NCI-H1436 (cell line): ENCODE measurements around the gene PLOD3.

Source experiments
- DNase-seq: peaks from one replicate; lab custom pipeline; 2025; lab: John Stamatoyannopoulos, UW

Gene PLOD3

GRCh38 chr7:101164071-101164840 lies 53.1 kb downstream of the PLOD3 start:
- no peak for DNase-seq

GRCh38 chr7:101163279-101164070 lies 53.9 kb downstream of the PLOD3 start:
- peak; percentile 45 for DNase-seq

DNA sequence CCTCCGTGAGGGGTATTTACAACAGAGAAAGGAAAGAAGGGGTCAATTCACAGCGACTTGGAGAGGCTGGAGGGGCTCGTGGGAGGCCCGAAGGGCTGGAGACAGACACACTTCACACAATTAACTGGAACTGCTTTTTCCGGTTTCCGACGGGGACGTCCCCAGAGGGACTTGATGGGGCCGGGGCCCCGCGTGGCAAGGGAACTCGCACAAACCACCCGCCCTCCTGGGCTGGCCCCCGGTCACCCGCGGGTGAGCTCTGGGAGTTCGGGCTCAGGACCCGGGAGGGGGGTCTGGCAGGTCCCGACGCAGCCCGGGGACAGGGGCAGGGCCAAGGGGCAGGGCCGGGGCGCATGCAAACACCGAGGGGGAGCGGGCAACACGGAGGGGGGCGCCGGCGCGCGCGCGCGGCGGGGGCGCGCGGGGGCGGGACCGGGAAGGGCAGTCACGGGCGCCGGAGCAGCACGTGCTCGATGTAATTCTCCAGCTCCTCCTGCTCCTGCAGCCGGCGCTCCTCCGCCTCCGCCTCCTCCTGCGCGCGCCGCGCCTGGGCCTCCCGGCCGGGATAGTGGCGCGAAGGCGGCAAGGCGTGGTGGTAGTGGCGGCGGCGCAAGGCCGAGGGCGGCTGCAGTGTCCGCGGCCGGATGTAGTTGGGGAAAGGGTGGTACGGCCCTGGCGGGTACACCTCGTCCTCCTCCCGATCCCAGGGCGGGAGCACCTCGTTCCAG lies 54.7 kb downstream of the PLOD3 start:
- peak; percentile 55 for DNase-seq

- no peak for DNase-seq
These were observed 55.5 kb downstream of the PLOD3 start for GRCh38 chr7:101161692-101162471.

DNA sequence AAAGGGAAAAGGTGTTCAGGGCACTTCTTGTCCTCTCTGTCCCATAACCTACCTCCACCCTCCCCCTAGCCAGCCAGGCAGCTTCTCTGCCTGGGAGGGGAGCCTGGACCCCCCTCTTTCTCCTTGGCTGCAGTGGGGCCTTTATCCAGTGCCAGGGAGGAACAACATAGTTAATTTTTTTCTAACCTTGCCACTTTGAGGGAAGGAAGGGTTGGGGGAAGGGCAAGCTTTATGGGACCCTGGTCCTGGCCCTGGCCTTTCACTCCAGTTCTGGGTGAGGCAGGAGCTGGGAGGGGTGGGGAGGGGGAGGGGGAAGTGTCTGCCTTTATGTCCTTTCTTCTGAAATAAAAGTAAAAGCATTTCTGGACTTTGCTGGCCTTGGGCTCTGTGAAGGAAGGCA lies 56.5 kb downstream of the PLOD3 start:
- no peak for DNase-seq

GRCh38 chr7:101159696-101160674 lies 57.4 kb downstream of the PLOD3 start:
- DNase-seq: no peak

- DNase-seq: no peak
These were observed 60.4 kb downstream of the PLOD3 start for GRCh38 chr7:101156866-101157589.

DNA sequence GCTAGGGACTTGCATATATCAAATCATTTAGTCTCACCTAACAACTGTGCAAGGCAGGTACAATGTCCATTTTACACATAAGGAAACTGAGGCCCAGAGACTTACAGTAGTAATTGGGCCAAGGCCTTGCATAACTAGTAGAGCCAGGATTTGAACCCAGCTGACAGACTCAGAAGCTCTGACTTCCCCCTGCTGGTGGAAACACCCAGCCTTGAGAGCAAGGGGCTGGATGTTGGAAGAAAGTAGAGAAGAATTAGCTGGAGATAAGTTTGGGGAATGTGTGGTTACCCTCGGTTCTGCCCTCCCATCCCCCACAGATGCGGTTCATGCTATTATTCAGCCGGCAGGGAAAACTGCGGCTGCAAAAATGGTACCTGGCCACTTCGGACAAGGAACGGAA lies 61.1 kb downstream of the PLOD3 start:
- DNase-seq: no peak
